ENCODE measurements around the gene GJB4. TPM values are rescaled to one million over a fixed set of nuclear protein-coding genes. Genes with fewer than 3 reads are reported as not detected.

Gene GJB4
- total RNA-seq, 1 experiment from 2014 or later, result not detected

- ChIA-PET CTCF (no interaction called here), POLR2A (no interaction called here)
- H3K4me3 ChIP-seq (ENCODE audit: low read depth, low read length), result no peak within 1 kb of the TSS
- no peak for DNase-seq
- no peaks in the 10 kb centered on the region for H3K9me3 ChIP-seq
- no TSS peak for BruUV-seq (replicated peaks)
- no peaks in the 10 kb centered on the region for H3K9me3 Mint-ChIP-seq (ENCODE audit: unreplicated experiment)
- no peaks in the 10 kb centered on the region for H3K36me3 ChIP-seq (ENCODE audit: control insufficient read depth, insufficient read depth, low read length)
- H3K27me3 ChIP-seq (replicated peaks; ENCODE audit: control insufficient read depth, insufficient read depth, low read length), result no peaks in the 10 kb centered on the region
- H3K4me3 Mint-ChIP-seq (ENCODE audit: unreplicated experiment), result no peak within 1 kb of the TSS
- H3K27ac Mint-ChIP-seq (ENCODE audit: unreplicated experiment), result no peak within 1 kb of the TSS
- no peaks in the 10 kb centered on the region for H3K4me1 ChIP-seq
- intact Hi-C loops (cut with micrococcal nuclease; ENCODE audit: unreplicated experiment), result no loop called here
- H3K4me1 Mint-ChIP-seq (ENCODE audit: low read depth, unreplicated experiment), result no peaks in the 10 kb centered on the region
- no peaks in the 10 kb centered on the region for H3K36me3 Mint-ChIP-seq (ENCODE audit: insufficient read depth, unreplicated experiment)
- TF ChIP-seq CTCF (IDR thresholded peaks at IDR 0.05; ENCODE audit: insufficient read depth in 1 of 2, low read depth in 1 of 2, low read length in 1 of 2, severe bottlenecking in 1 of 2, unreplicated experiment in 1 of 2), result no peak
- no peaks in the 10 kb centered on the region for H3K27me3 Mint-ChIP-seq (ENCODE audit: insufficient read depth, unreplicated experiment)
Observed at GRCh38 chr1:34792868-34793727, 33.6 kb downstream of the GJB4 start, which contains the start of gene GJA4. Gene GJA4, plus strand, starts transcription at chr1:34792999. Its CDS starts 1,215 bp downstream, at chr1:34794214.

- intact Hi-C loops (cut with micrococcal nuclease; ENCODE audit: unreplicated experiment), result no loop called here
- Mint-ChIP-seq H3K27ac (ENCODE audit: unreplicated experiment) (no peak overlapping the region), H3K36me3 (ENCODE audit: insufficient read depth, unreplicated experiment) (no peaks in the 10 kb centered on the region), H3K9me3 (ENCODE audit: unreplicated experiment) (no peaks in the 10 kb centered on the region), H3K27me3 (ENCODE audit: insufficient read depth, unreplicated experiment) (no peaks in the 10 kb centered on the region), H3K4me3 (ENCODE audit: unreplicated experiment) (no peak overlapping the region), H3K4me1 (ENCODE audit: low read depth, unreplicated experiment) (no peaks in the 10 kb centered on the region)
- DNase-seq, result no peak
- ChIA-PET CTCF (no interaction called here), POLR2A (no interaction called here)
- H3K36me3 ChIP-seq (ENCODE audit: control insufficient read depth, insufficient read depth, low read length), result no peaks in the 10 kb centered on the region
- H3K27me3 ChIP-seq (replicated peaks; ENCODE audit: control insufficient read depth, insufficient read depth, low read length), result no peaks in the 10 kb centered on the region; the same call in 1 of the 2 replicates
- TF ChIP-seq CTCF (IDR thresholded peaks at IDR 0.05; ENCODE audit: insufficient read depth in 1 of 2, low read depth in 1 of 2, low read length in 1 of 2, severe bottlenecking in 1 of 2, unreplicated experiment in 1 of 2), result no peak
- no peaks in the 10 kb centered on the region for H3K9me3 ChIP-seq
- no peaks in the 10 kb centered on the region for H3K4me1 ChIP-seq
- no peak overlapping the region for H3K4me3 ChIP-seq (ENCODE audit: low read depth, low read length)
- no TSS peak for BruUV-seq (replicated peaks)
Observed at GRCh38 chr1:34794001-34794789, 34.7 kb downstream of the GJB4 start.

- no peak overlapping the region for H3K27ac Mint-ChIP-seq (ENCODE audit: unreplicated experiment)
- TF ChIP-seq CTCF (IDR thresholded peaks at IDR 0.05; ENCODE audit: insufficient read depth in 1 of 2, low read depth in 1 of 2, low read length in 1 of 2, severe bottlenecking in 1 of 2, unreplicated experiment in 1 of 2), result no peak
- no peaks in the 10 kb centered on the region for H3K36me3 ChIP-seq (ENCODE audit: control insufficient read depth, insufficient read depth, low read length)
- DNase-seq, result no peak
- CTCF ChIA-PET, result no interaction called here
- no peaks in the 10 kb centered on the region for H3K27me3 Mint-ChIP-seq (ENCODE audit: insufficient read depth, unreplicated experiment)
- no peaks in the 10 kb centered on the region for H3K9me3 Mint-ChIP-seq (ENCODE audit: unreplicated experiment)
- H3K9me3 ChIP-seq, result no peaks in the 10 kb centered on the region
- intact Hi-C loops (cut with micrococcal nuclease; ENCODE audit: unreplicated experiment), result no loop called here
- no peak overlapping the region for H3K4me3 Mint-ChIP-seq (ENCODE audit: unreplicated experiment)
- no peaks in the 10 kb centered on the region for H3K4me1 Mint-ChIP-seq (ENCODE audit: low read depth, unreplicated experiment)
- BruUV-seq (replicated peaks), result no TSS peak
- H3K4me3 ChIP-seq (ENCODE audit: low read depth, low read length), result no peak overlapping the region
- no peaks in the 10 kb centered on the region; the same call in 1 of the 2 replicates for H3K27me3 ChIP-seq (replicated peaks; ENCODE audit: control insufficient read depth, insufficient read depth, low read length)
- H3K4me1 ChIP-seq, result no peaks in the 10 kb centered on the region
- no peaks in the 10 kb centered on the region for H3K36me3 Mint-ChIP-seq (ENCODE audit: insufficient read depth, unreplicated experiment)
- POLR2A ChIA-PET, result no interaction called here
Observed at GRCh38 chr1:34794790-34795180, 35.2 kb downstream of the GJB4 start.

Measured in Caco-2 (cell line).